HEK293 (cell line): ENCODE measurements around the gene ZSWIM3.

ENCODE experiments used
- ZNF549 ChIP-seq: fragments of 450-650 bp; IDR thresholded peaks from 2 replicates; pipeline ENCODE4 v1.5.1; 2018; ENCODE audit warnings: missing biosample characterization, missing genetic modification characterization, mild to moderate bottlenecking, inconsistent platforms, moderate library complexity
- TF ChIP-seq, protein P1 (sequence below): sonication (generic); formaldehyde crosslinking; IDR thresholded peaks from 2 replicates; pipeline ENCODE4 v1.8.1; 2022; ENCODE audit warnings: mild to moderate bottlenecking, moderate library complexity, missing genetic modification reagents
- TF ChIP-seq, protein P2 (sequence below): IDR thresholded peaks from 2 replicates; pipeline ENCODE4 v1.6.1; 2011; ENCODE audit warnings: mild to moderate bottlenecking, low read depth, low read length, borderline replicate concordance
- TF ChIP-seq, protein P3 (sequence below): fragments of 450-650 bp; formaldehyde crosslinking; IDR thresholded peaks from 2 replicates; pipeline ENCODE4 v1.5.1; 2016; ENCODE audit warnings: missing biosample characterization, missing genetic modification characterization

DNA sequence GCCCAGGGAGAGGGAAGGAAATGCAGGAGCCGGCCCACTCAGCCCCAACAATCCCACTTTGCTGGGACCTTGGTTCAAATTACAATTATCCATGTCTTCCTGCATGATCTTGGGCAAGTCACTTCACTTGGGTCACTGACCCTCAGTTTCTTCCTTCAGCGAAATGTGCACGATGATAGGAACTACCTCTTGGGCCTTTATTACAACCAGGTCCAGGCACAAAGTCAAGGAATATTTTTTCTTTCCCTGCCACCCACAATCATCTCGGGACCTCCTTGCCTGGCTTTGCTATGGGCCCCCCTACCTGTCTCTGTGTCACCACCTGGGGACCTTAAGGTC, 54.9 kb downstream of the ZSWIM3 start:
- TF ChIP-seq, protein P1, sequence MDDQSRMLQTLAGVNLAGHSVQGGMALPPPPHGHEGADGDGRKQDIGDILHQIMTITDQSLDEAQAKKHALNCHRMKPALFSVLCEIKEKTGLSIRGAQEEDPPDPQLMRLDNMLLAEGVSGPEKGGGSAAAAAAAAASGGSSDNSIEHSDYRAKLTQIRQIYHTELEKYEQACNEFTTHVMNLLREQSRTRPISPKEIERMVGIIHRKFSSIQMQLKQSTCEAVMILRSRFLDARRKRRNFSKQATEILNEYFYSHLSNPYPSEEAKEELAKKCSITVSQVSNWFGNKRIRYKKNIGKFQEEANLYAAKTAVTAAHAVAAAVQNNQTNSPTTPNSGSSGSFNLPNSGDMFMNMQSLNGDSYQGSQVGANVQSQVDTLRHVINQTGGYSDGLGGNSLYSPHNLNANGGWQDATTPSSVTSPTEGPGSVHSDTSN = no peak
- TF ChIP-seq, protein P2, sequence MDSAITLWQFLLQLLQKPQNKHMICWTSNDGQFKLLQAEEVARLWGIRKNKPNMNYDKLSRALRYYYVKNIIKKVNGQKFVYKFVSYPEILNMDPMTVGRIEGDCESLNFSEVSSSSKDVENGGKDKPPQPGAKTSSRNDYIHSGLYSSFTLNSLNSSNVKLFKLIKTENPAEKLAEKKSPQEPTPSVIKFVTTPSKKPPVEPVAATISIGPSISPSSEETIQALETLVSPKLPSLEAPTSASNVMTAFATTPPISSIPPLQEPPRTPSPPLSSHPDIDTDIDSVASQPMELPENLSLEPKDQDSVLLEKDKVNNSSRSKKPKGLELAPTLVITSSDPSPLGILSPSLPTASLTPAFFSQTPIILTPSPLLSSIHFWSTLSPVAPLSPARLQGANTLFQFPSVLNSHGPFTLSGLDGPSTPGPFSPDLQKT = no peak
- TF ChIP-seq ZNF549 = no peak
- TF ChIP-seq, protein P3, sequence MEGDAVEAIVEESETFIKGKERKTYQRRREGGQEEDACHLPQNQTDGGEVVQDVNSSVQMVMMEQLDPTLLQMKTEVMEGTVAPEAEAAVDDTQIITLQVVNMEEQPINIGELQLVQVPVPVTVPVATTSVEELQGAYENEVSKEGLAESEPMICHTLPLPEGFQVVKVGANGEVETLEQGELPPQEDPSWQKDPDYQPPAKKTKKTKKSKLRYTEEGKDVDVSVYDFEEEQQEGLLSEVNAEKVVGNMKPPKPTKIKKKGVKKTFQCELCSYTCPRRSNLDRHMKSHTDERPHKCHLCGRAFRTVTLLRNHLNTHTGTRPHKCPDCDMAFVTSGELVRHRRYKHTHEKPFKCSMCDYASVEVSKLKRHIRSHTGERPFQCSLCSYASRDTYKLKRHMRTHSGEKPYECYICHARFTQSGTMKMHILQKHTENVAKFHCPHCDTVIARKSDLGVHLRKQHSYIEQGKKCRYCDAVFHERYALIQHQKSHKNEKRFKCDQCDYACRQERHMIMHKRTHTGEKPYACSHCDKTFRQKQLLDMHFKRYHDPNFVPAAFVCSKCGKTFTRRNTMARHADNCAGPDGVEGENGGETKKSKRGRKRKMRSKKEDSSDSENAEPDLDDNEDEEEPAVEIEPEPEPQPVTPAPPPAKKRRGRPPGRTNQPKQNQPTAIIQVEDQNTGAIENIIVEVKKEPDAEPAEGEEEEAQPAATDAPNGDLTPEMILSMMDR (tag by site-specific recombination) = no peak
